Ectodermal cell (in vitro differentiated cells): ENCODE measurements around the gene ZW10.
"Not testable (repeated sequence)": the region's sequence is repeated elsewhere in the genome, so short reads cannot be mapped to it uniquely, and the experiment has no call there.

ENCODE experiments used
- H3K27ac ChIP-seq: 2 replicates; pipeline ENCODE4 v1.7.0; 2013; ENCODE audit warnings: mild to moderate bottlenecking, low read depth, low read length; ENCODE audit not compliant: insufficient read depth, poor library complexity, severe bottlenecking
- H3K27me3 ChIP-seq: 2 replicates; pipeline ENCODE4 v1.7.0; 2013; ENCODE audit warnings: mild to moderate bottlenecking, low read length; ENCODE audit not compliant: insufficient read depth, control insufficient read depth, poor library complexity, severe bottlenecking
- H3K36me3 ChIP-seq: one replicate; pipeline ENCODE4 v1.7.0; 2013; ENCODE audit warnings: low read length; ENCODE audit not compliant: control insufficient read depth, insufficient read depth
- H3K4me1 ChIP-seq: one replicate; pipeline ENCODE4 v1.7.0; 2013; ENCODE audit warnings: low read length; ENCODE audit not compliant: control insufficient read depth, insufficient read depth
- H3K4me3 ChIP-seq: 2 replicates; pipeline ENCODE4 v1.7.0; 2013; ENCODE audit warnings: low read depth, low read length, control low read depth; ENCODE audit not compliant: insufficient read depth
- H3K9me3 ChIP-seq: 2 replicates; pipeline ENCODE4 v1.7.0; 2013; ENCODE audit warnings: mild to moderate bottlenecking, low read length, moderate library complexity; ENCODE audit not compliant: control insufficient read depth
- WGBS, 2 experiments: methylation state at CpG; one replicate each; pipeline ENCODE4 v1.1.7; 2013; ENCODE audit warnings: missing lambda C conversion rate in 2 of 2; 5-methylcytosine and 5-hydroxymethylcytosine counted together

ZW10 gene

DNA sequence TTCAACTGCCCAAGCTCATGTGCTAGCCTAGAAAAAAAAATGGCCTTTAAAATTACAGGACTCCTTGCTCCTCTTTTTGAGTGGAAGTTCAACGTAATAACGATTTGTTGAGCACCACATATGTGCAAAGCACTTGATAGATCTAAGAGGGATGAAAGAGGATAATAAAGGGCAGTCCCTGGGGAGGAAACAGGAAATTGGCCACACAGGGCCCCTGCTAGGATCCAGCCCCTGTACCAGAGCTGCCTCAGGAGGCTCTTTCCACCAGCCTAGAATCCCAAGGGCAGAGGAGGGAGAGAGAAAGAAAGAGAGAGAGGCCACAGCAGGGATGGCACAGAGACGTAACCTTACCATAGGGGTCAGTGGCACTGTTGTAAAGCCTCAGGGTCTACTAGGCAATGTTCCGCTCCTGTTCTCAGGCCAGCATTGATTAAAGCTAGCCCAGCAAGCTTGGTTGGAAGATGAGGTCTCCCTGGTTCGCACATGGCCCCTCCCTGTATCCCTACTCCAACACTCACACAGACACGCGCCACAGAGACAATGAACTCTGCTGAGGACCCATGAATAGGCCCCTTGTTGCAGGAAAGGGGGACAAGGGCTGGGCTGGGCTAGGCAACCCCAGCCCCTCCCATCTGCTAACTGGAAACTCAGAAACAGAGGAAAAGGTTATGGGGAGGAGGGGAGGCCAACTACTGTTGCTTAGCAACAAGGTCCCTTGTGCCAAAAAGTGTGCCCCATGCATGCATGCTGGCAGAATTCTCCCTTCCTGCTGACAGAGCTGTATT lies 67.4 kb downstream of the ZW10 start, which contains the start of gene TMPRSS5:
Gene TMPRSS5 (minus strand): TSS at position 438 of the 785 bp plus-strand sequence. CDS start 84 bp downstream, at position 354.
- peak within 1 kb of the TSS; percentile 47 for H3K27ac ChIP-seq
- H3K4me1 ChIP-seq, result peaks cover 13% of the 10 kb centered on the region
- H3K27me3 ChIP-seq, result no peaks in the 10 kb centered on the region
- H3K36me3 ChIP-seq, result no peaks in the 10 kb centered on the region
- no peak within 1 kb of the TSS for H3K4me3 ChIP-seq
- WGBS, 2 experiments, result 77 to 79% methylated on average over 7 of the region's 7 CpGs
- H3K9me3 ChIP-seq, result no peaks in the 10 kb centered on the region

DNA sequence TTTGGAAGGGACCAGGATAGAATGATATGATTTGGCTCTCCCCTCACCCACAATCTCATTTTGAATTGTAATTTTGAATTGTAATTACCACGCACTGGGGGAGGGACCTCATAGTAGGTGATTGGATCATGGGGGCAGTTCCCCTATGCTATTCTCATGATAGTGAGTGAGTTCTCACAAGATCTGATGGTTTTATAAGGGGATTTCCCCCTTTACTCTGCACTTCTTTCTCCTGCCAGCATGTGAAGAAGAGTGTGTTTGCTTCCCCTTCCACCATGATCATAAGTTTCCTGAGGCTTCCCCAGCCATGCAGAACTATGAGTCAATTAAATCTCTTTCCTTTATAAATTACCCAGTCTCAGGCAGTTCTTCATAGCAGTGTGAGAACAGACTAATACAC lies 69.9 kb downstream of the ZW10 start:
- not testable (repeated sequence) for H3K9me3 ChIP-seq, H3K27me3 ChIP-seq, H3K4me3 ChIP-seq, H3K27ac ChIP-seq, H3K36me3 ChIP-seq
- 100% methylated on average over 1 of the region's 1 CpG for WGBS, 2 experiments
- peaks cover 13% of the 10 kb centered on the region for H3K4me1 ChIP-seq

DNA sequence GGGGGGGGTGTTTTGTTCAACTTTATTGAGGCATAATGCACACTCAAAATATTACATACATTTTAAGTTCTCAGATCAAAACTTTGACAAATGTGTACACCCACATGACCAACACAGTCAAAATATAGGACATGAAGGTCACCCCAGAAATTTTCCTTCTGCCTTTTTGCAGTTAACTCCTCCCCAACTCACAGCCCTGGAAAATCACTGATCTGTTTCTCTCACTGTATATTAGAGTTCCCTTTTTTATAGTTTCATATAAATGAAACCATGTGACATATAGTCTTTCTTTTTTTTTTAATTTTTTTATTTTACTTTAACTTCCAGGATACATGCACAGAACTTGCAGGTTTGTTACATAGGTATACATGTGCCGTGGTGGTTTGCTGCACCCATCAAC lies 72.0 kb downstream of the ZW10 start:
- Histone ChIP-seq H3K36me3 (no peaks in the 10 kb centered on the region), H3K4me3 (no peak overlapping the region), H3K9me3 (no peaks in the 10 kb centered on the region), H3K27me3 (no peaks in the 10 kb centered on the region), H3K4me1 (peaks cover 10% of the 10 kb centered on the region), H3K27ac (no peak overlapping the region)
- WGBS, 2 experiments, result 92 to 98% methylated on average over 1 of the region's 1 CpG

DNA sequence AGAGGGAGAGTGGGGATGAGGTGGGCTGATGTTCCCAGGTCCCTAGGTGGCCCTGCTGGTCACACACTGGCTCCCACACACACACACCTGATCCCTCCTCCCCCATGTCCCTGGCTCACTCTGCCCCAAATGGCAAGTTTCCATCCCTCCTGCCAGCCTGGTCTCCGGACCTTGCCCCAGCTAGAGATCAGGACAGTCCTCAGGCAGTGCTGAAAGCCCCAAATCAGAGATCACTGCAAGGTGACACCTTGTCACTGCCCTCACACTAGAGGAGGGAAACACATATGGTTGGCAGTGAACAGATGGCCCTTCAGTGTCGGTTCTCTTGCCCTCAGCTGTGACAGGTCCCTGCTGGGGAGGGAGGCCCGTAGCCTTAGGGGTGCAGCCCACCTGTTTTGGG lies 75.0 kb downstream of the ZW10 start:
- Histone ChIP-seq H3K9me3 (no peaks in the 10 kb centered on the region), H3K4me3 (no peak overlapping the region), H3K27me3 (no peaks in the 10 kb centered on the region), H3K36me3 (no peaks in the 10 kb centered on the region), H3K4me1 (no peaks in the 10 kb centered on the region), H3K27ac (no peak overlapping the region)
- WGBS, 2 experiments, result 84 to 85% methylated on average over 3 of the region's 3 CpGs

DNA sequence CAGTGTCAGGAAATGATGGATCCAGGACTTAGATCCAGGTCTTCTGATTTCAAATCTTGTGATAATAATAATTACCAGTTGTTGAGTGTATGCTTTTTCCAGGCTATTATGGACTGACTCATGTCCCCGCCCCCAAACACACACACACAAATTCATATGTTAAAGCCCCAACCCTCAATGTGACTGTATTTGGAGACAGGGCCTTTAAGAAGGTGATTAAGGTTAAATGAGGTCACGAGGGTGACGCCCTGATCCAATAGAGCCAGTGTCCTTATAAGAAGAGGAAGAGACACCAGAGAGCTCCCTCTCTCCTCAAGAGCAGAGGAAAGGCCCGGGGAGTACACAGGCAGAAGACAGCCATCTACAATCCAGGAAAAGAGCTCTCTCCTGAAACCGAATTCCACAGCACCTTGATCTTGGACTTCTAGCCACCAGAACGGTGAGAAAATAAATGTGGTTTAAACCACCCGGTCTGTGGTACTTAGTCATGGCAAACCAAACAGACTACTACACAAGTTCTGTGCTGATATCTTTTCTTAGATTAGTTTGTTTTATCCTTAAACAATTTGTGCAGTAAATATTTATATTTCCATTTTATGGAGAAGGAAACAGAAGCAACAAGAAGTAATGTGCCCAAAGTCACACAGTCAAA lies 75.6 kb downstream of the ZW10 start:
- Histone ChIP-seq H3K4me1 (no peaks in the 10 kb centered on the region), H3K27me3 (no peaks in the 10 kb centered on the region), H3K9me3 (no peaks in the 10 kb centered on the region), H3K4me3 (no peak overlapping the region), H3K27ac (no peak overlapping the region), H3K36me3 (no peaks in the 10 kb centered on the region)
- WGBS, 2 experiments, result 86 to 94% methylated on average over 6 to 7 of the region's 7 CpGs

GRCh38 chr11:113697111-113697510 lies 76.4 kb downstream of the ZW10 start:
- WGBS, 2 experiments, result 95 to 96% methylated on average over 5 of the region's 5 CpGs

GRCh38 chr11:113695207-113695606 lies 78.3 kb downstream of the ZW10 start:
- H3K9me3 ChIP-seq, result no peaks in the 10 kb centered on the region
- no peaks in the 10 kb centered on the region for H3K4me1 ChIP-seq
- no peak overlapping the region for H3K27ac ChIP-seq
- no peaks in the 10 kb centered on the region for H3K36me3 ChIP-seq
- no peak overlapping the region for H3K4me3 ChIP-seq
- WGBS, 2 experiments, result 90 to 92% methylated on average over 4 of the region's 4 CpGs
- no peaks in the 10 kb centered on the region for H3K27me3 ChIP-seq

More at GRCh38 chr11:113697111-113697510, 76.4 kb downstream of the ZW10 start:
- no peak overlapping the region for H3K4me3 ChIP-seq
- no peaks in the 10 kb centered on the region for H3K36me3 ChIP-seq
- H3K27me3 ChIP-seq, result no peaks in the 10 kb centered on the region
- no peaks in the 10 kb centered on the region for H3K4me1 ChIP-seq
- H3K27ac ChIP-seq, result no peak overlapping the region
- H3K9me3 ChIP-seq, result no peaks in the 10 kb centered on the region

GRCh38 chr11:113694390-113694789 lies 79.1 kb downstream of the ZW10 start:
- H3K4me3 ChIP-seq, result no peak overlapping the region
- H3K36me3 ChIP-seq, result no peaks in the 10 kb centered on the region
- H3K9me3 ChIP-seq, result no peaks in the 10 kb centered on the region
- 94 to 95% methylated on average over 12 of the region's 12 CpGs for WGBS, 2 experiments
- H3K4me1 ChIP-seq, result no peaks in the 10 kb centered on the region
- no peaks in the 10 kb centered on the region for H3K27me3 ChIP-seq
- H3K27ac ChIP-seq, result no peak overlapping the region

GRCh38 chr11:113693030-113693429 lies 80.5 kb downstream of the ZW10 start:
- Histone ChIP-seq H3K36me3 (no peaks in the 10 kb centered on the region), H3K27ac (no peak overlapping the region), H3K4me1 (no peaks in the 10 kb centered on the region), H3K4me3 (no peak overlapping the region), H3K9me3 (no peaks in the 10 kb centered on the region), H3K27me3 (no peaks in the 10 kb centered on the region)
- WGBS, 2 experiments, result 87 to 88% methylated on average over 13 of the region's 13 CpGs

DNA sequence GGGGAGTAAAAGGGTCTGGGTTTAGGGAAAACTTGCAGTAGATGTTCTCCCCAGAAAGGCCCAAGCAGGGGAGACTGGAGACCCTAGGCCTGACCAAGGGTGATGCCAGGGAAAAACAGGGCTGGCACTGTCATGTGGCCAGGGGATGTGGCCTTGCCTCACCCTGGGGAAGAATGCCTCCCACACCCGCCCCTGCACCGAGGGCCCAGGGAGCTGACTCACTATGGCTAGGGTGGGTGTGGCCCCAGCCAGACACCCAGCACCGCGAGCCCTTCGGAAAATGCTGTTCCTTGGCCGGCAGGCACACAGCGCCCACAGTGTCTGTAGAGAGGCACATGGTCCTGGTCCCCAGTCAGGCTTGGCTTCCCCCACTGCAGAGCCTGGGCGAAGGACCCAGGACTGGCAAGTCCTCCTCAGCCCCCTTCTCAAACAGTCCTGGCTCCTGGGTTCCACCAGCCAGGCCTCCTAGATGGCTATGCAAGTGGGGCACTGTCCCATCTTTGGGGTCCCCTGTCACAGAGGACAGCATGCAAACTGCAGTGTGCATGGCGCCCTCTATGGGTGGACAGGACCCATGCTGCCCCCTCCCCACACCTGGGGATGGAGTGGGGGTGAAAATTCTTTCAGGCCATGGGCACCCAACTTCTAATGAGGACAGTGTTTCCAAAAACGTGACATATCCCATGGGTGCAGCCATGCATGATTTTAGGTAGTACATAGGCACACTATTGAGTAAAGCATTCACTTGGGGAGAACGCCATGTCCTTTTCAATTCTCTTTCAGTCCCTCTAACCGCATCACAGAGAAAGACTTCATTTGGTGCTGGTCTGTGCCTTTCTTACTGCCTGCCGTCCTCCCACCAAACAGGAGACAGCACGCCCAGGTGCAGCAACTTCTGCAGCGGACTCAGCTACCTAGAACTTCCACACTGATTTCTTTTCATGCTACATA lies 82.6 kb downstream of the ZW10 start:
- 67 to 69% methylated on average over 15 of the region's 15 CpGs for WGBS, 2 experiments
- no peaks in the 10 kb centered on the region for H3K27me3 ChIP-seq
- H3K36me3 ChIP-seq, result no peaks in the 10 kb centered on the region
- H3K27ac ChIP-seq, result no peak overlapping the region
- peaks cover 3% of the 10 kb centered on the region for H3K4me1 ChIP-seq
- no peaks in the 10 kb centered on the region for H3K9me3 ChIP-seq
- no peak overlapping the region for H3K4me3 ChIP-seq
